Testis (tissue), 3 donors: Measurements from ENCODE around the gene BCL11B. TPM values are rescaled to one million over a fixed set of nuclear protein-coding genes. Genes with fewer than 3 reads are reported as not detected.

Experiments
- DNase-seq: peaks from one replicate; pipeline ENCODE4 v3.0.0-alpha.2; 2019
- H3K27ac ChIP-seq, 2 donors: fragments of 200-600 bp; sonication (generic); one replicate each; pipeline ENCODE4 v1.5.1; 2019
- H3K27me3 ChIP-seq: fragments of 200-600 bp; sonication (generic); one replicate; pipeline ENCODE4 v1.5.1; 2019
- H3K36me3 ChIP-seq: fragments of 200-600 bp; sonication (generic); one replicate; pipeline ENCODE4 v1.5.1; 2017; ENCODE audit warnings: low read depth; ENCODE audit errors: missing control alignments
- H3K4me1 ChIP-seq: fragments of 200-600 bp; sonication (generic); one replicate; pipeline ENCODE4 v1.5.1; 2019
- H3K4me3 ChIP-seq, 2 donors: fragments of 200-600 bp; sonication (generic); one replicate each; pipeline ENCODE4 v1.5.1; 2017 to 2019
- H3K9me3 ChIP-seq: fragments of 200-600 bp; sonication (generic); one replicate; pipeline ENCODE4 v1.5.1; 2017
- POLR2A ChIP-seq: fragments of 450-650 bp; IDR thresholded peaks from one replicate; pipeline ENCODE4 v1.6.1; 2017; ENCODE audit warnings: antibody characterized with exemption, mild to moderate bottlenecking, moderate library complexity
- WGBS, 2 donors: methylation state at CpG; one replicate each; pipeline ENCODE4 v1.1.5; 2018; 5-methylcytosine and 5-hydroxymethylcytosine counted together
- intact Hi-C: fragments of 100-400 bp; cut with DNase I; formaldehyde crosslinking; loops from one replicate; pipeline ENCODE4 v1.15.1; 2023; ENCODE audit warnings: low total_unique reads
- polyA plus RNA-seq: library from polyadenylated mRNA; stranded (reverse); fragments of 350-450 nt; fragmentation: Illumina TruSeq; extraction: RNeasy Lipid Tissue Mini Kit (QIAGEN cat#74804); gene quantifications from one replicate; pipeline ENCODE4 v1.2.3, GENCODE V29; 2014; ENCODE audit warnings: low read depth, low replicate concordance; ENCODE audit not compliant: insufficient read depth
- total RNA-seq, 2 donors: library from RNA; depleted of rRNA; stranded (reverse); fragments of >200 nt; gene quantifications; one replicate each; pipeline ENCODE4 v1.2.3, GENCODE V29; 2016
- TF ChIP-seq, protein P1 (sequence below), 3 experiments: fragments of 450-650 bp in 2 of 3; fragments of 200-600 bp in 1 of 3; sonication (generic) in 1 of 3; IDR thresholded peaks; one replicate each; pipeline ENCODE4 v1.5.1; 2016 to 2019; ENCODE audit warnings: antibody characterized with exemption in 3 of 3, mild to moderate bottlenecking in 2 of 3, moderate library complexity in 1 of 3

The BCL11B gene
- total and polyA plus RNA-seq, 3 donors from 2014 or later: 0.96 to 4.7 (median 4.4) TPM

DNA sequence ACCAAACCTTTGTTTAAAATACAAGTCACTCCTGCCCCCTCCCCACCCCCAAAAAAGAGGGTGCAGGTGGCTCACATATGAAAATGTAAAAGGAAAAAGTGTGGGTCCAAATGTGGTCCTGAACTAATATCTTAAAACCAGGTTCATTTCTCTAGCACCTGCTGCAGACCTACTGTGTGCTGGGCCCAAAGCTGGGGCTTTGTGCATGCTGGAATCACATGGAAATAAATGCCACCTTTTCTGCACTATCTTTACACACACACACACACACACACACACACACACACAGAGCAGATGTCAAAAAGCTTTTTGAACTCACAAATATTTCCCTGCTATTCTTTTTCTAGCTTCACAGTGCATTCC lies 3.2 kb upstream of the BCL11B start:
- no peak for TF ChIP-seq POLR2A
- TF ChIP-seq, protein P1, sequence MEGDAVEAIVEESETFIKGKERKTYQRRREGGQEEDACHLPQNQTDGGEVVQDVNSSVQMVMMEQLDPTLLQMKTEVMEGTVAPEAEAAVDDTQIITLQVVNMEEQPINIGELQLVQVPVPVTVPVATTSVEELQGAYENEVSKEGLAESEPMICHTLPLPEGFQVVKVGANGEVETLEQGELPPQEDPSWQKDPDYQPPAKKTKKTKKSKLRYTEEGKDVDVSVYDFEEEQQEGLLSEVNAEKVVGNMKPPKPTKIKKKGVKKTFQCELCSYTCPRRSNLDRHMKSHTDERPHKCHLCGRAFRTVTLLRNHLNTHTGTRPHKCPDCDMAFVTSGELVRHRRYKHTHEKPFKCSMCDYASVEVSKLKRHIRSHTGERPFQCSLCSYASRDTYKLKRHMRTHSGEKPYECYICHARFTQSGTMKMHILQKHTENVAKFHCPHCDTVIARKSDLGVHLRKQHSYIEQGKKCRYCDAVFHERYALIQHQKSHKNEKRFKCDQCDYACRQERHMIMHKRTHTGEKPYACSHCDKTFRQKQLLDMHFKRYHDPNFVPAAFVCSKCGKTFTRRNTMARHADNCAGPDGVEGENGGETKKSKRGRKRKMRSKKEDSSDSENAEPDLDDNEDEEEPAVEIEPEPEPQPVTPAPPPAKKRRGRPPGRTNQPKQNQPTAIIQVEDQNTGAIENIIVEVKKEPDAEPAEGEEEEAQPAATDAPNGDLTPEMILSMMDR (IDR thresholded peaks at IDR 0.05): no peak
- DNase-seq: no peak
- H3K4me3 ChIP-seq: no peak overlapping the region
- H3K27me3 ChIP-seq: no peaks in the 10 kb centered on the region
- H3K36me3 ChIP-seq: no peaks in the 10 kb centered on the region
- H3K27ac ChIP-seq: no peak overlapping the region
- no peaks in the 10 kb centered on the region for H3K9me3 ChIP-seq
- peaks cover 14% of the 10 kb centered on the region for H3K4me1 ChIP-seq
- intact Hi-C loops: no loop called here

DNA sequence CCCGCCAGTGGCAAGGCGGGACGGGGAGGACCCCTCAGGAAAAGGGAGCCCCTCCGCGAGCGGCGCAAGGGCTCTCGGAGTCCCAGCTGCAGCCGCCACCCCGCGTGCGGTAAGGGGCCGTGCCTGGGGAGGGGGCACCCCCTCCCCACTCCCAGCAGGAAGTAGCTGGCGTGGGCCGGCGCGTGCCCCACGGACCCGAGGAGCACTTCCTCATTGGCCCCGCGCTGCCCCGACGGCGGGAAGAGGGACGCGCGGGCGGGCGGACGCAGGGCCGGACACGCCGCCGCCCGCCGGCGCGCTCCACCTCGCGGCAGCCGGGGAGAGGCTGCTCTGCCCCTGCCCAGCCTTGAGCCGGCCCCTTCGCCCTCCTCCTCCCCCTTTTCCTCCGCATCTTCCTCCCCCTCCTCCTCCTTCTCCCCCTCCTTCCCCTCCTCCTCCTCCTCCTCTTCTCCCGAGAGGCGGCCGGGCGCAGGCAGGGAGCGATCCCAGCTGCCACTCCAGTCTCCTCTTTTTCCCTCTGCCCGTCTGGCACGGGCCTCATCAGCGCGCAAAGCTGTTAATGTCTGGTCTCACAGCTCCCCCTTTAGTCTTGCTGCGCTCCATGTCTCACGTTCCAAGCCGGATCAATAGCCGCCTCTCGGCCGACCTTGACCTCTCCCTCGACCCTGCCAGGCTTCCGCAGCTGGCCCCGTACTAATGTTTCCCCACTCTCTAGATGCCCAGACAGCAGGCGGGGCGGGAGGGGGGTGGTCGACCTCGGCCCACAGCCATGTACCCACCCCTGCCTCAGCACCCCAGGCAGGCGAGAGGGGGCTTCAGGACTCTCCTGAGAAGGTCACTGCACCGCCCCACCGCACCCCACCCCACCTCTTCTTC lies 2.6 kb upstream of the BCL11B start:
- peak; percentile 83 for DNase-seq
- no peak overlapping the region for H3K27ac ChIP-seq
- TF ChIP-seq, protein P1 (IDR thresholded peaks at IDR 0.05): peak in 1 of 3 experiments; percentile 11
- TF ChIP-seq POLR2A: no peak
- intact Hi-C loops: no loop called here
- 0 to 1% methylated on average over 28 to 51 of the region's 69 CpGs for WGBS, 2 donors
- peaks cover 14% of the 10 kb centered on the region for H3K4me1 ChIP-seq
- H3K4me3 ChIP-seq: peak overlapping the region; percentile 46 to 56
- no peaks in the 10 kb centered on the region for H3K36me3 ChIP-seq
- H3K27me3 ChIP-seq: no peaks in the 10 kb centered on the region
- H3K9me3 ChIP-seq: no peaks in the 10 kb centered on the region

DNA sequence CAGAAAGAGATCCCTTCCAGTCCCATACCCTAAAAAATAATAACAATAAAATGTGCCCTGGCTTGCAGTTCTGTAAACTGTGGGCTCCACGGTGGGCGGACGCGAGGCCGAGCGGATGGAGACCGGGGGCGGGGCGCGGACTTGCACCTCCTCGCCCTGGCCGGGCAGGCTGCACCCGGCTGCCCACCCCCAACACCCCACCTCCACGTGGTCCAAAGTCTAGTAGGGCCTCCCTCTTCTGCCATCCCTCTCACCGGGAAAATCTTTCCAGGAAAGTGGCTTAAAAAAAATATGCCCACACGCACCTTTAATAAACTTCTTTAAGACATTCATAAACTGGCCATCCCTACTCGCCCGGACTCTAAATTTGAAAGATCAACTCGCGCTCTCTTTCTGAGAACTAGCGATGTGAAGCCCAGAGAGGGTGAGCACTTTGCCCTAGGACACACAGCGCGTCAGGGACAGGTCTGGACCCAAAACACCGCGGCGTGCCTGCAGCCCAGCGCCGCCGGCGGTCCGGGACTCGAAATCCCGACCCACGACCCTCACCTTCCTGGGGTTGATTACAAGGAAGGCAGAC lies 1.9 kb upstream of the BCL11B start:
- no peak overlapping the region for H3K27ac ChIP-seq
- H3K4me3 ChIP-seq: peak overlapping the region; percentile 46 to 56
- H3K36me3 ChIP-seq: no peaks in the 10 kb centered on the region
- WGBS, 2 donors: 1 to 2% methylated on average over 25 to 34 of the region's 34 CpGs
- no peaks in the 10 kb centered on the region for H3K9me3 ChIP-seq
- peaks cover 14% of the 10 kb centered on the region for H3K4me1 ChIP-seq
- no peak for DNase-seq
- no peaks in the 10 kb centered on the region for H3K27me3 ChIP-seq
- intact Hi-C loops: no loop called here
- no peak for TF ChIP-seq POLR2A
- TF ChIP-seq, protein P1 (IDR thresholded peaks at IDR 0.05): no peak

DNA sequence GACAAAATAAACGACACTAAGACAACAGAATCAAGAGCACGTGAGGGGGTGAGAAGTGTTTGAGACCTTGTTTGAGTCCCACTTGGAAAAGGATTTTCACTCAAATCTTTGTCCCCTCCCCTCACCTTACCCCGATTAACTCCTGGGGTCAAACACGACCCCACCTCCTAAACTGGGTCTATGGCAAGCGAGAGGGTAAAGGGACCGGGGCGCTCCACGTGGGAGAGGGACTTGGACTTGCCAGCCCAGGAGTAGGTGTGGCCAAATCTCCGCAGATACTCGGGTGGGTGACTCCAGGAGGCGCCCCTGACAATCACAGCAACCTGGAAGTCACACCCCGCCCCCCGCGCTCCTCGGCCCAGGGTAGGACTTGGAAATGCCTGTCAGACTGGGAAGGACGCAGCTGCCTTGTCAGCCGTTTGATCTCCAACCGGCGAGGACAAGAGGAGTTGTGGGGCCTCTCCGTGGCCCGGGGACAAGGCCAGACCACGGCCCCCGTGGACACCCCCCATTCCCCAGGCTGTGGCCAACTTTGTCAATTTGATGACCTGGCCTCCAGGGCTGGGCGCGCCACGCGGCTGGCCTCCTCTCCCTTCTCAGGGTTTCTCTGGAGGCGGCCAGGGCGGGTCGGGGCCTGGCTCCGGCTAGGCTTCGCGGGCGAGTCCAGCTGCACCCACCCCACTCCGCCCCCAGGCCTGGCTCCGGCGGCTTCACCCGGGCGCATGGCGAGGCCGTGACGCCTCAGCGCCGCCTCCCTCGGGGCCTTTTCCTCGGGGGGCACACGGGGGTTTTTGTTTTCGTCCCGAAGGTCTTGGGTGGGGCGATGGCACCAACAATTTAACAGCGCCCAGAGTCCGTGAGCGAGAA lies 1.1 kb upstream of the BCL11B start:
- Histone ChIP-seq H3K4me1 (peaks cover 14% of the 10 kb centered on the region), H3K9me3 (no peaks in the 10 kb centered on the region), H3K4me3 (peak overlapping the region; percentile 46 to 56), H3K36me3 (no peaks in the 10 kb centered on the region), H3K27ac (no peak overlapping the region), H3K27me3 (no peaks in the 10 kb centered on the region)
- WGBS, 2 donors: 4 to 5% methylated on average over 16 to 41 of the region's 53 CpGs
- intact Hi-C loops: no loop called here
- peak; percentile 33 for DNase-seq
- TF ChIP-seq, protein P1 (IDR thresholded peaks at IDR 0.05): no peak
- TF ChIP-seq POLR2A: no peak
